GM10266 (cell line): Measurements from ENCODE around the gene SLC10A6.
"Not testable (repeated sequence)": the region's sequence is repeated elsewhere in the genome, so short reads cannot be mapped to it uniquely, and the experiment has no call there.

Source experiments
- DNase-seq: peaks from one replicate; pipeline ENCODE4 v3.0.0; 2012; ENCODE audit errors: extremely low spot score
- CTCF ChIP-seq: IDR thresholded peaks from 2 replicates; pipeline ENCODE4 v1.5.1; 2012; ENCODE audit warnings: mild to moderate bottlenecking, low read depth; ENCODE audit not compliant: control insufficient read depth, insufficient read depth; ENCODE audit errors: missing control alignments

The SLC10A6 gene

GRCh38 chr4:86892636-86892960, 43.4 kb upstream of the SLC10A6 start:
- TF ChIP-seq CTCF = no peak
- no peak for DNase-seq

- peak; percentile 62 for DNase-seq
- no peak for TF ChIP-seq CTCF
Measured at GRCh38 chr4:86891762-86892635, 42.8 kb upstream of the SLC10A6 start, which contains the start of gene C4orf36. C4orf36 (minus strand) TSS chr4:86892422; CDS start chr4:86891520, 902 bp downstream.

GRCh38 chr4:86890790-86891189, 41.6 kb upstream of the SLC10A6 start:
- DNase-seq = no peak
- no peak for TF ChIP-seq CTCF

- DNase-seq = no peak
- TF ChIP-seq CTCF = no peak
Measured at GRCh38 chr4:86879641-86880040, 30.5 kb upstream of the SLC10A6 start.

- TF ChIP-seq CTCF = no peak
- DNase-seq = no peak
Measured at GRCh38 chr4:86878640-86879039, 29.5 kb upstream of the SLC10A6 start.

GRCh38 chr4:86876894-86877685, 27.9 kb upstream of the SLC10A6 start:
- no peak for TF ChIP-seq CTCF
- DNase-seq = no peak

- not testable (repeated sequence) for DNase-seq
Measured at GRCh38 chr4:86875436-86875835, 26.3 kb upstream of the SLC10A6 start.

- no peak for TF ChIP-seq CTCF
- DNase-seq = no peak
Measured at GRCh38 chr4:86872135-86872534, 23.0 kb upstream of the SLC10A6 start.
